GM19395 (cell line): Measurements from ENCODE around the gene SRA1.

Experiments used
- ATAC-seq: cut with Tn5 transposase; IDR thresholded peaks from one replicate; pipeline ENCODE4 v1.9.1; 2021; ENCODE audit warnings: mild to moderate bottlenecking, moderate library complexity; ENCODE audit not compliant: unreplicated experiment

SRA1 gene

DNA sequence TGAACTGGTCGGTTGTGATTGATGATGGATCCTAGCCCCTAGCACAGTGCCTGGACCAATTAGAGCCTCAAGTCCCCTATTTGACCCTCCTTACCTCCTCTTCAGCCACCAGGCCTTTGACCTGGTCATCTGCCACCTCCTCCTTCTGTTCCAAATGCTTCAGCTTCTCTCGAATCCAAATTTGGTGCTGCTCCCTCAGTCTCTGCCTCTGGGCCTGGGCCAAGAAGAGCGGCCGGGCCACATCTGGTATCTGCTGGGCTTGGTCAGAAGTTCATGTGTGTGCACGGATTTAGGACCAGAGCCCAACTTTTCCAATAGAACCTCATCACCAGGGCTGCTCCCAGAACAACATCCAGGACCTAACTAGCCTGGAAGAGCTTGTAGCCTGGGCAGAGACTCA is 13.8 kb upstream of the SRA1 start:
- no peak for ATAC-seq

DNA sequence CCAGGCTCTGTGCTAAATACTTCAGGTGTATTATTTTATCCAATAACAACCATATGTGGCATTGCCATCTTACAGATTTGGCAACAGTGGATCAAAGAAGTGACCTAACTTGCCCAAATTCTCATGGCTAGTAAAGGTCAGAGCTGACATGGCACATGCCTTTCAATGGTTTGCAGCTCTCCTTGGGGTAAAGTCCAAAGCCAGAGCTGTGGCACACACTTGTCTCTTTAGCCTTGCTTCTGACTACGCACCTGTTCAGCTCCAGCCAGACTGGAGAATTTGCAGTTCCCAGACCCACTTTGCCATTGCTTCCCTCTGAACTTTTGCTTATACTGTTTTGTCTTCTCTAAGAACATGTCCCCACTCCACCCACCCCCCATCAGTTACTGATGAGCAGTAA is 13.2 kb upstream of the SRA1 start:
- no peak for ATAC-seq

- ATAC-seq = no peak
These were observed 12.8 kb upstream of the SRA1 start for GRCh38 chr5:140570058-140570457.

DNA sequence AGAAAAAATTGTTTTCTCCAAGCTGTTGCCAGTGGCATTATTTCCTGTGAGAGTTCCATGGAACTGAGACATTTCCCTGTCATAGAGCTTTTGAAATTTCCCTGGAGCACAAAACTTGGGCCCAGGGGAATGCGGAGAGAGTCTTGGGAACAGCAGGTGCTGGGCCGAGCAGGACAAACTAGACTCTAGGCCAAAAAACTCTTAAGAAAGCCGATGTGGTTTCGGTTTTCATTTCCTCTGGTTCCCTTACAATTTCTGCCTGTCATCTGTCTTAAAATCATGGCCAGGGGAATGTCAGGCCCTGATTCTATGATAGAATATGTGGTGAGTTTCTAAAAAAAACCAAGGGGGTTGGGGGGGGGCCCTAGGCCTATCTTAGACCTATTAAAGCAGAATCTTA is 11.9 kb upstream of the SRA1 start:
- peak; percentile 47 for ATAC-seq

- ATAC-seq = no peak
These were observed 11.3 kb upstream of the SRA1 start for GRCh38 chr5:140568443-140569063.

DNA sequence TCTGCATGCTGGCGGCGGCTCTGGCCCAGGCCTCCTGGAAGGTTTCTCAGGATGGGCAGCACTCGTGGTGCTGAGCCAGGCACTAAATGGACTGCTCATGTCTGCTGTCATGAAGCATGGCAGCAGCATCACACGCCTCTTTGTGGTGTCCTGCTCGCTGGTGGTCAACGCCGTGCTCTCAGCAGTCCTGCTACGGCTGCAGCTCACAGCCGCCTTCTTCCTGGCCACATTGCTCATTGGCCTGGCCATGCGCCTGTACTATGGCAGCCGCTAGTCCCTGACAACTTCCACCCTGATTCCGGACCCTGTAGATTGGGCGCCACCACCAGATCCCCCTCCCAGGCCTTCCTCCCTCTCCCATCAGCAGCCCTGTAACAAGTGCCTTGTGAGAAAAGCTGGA is 10.6 kb upstream of the SRA1 start:
- no peak for ATAC-seq

DNA sequence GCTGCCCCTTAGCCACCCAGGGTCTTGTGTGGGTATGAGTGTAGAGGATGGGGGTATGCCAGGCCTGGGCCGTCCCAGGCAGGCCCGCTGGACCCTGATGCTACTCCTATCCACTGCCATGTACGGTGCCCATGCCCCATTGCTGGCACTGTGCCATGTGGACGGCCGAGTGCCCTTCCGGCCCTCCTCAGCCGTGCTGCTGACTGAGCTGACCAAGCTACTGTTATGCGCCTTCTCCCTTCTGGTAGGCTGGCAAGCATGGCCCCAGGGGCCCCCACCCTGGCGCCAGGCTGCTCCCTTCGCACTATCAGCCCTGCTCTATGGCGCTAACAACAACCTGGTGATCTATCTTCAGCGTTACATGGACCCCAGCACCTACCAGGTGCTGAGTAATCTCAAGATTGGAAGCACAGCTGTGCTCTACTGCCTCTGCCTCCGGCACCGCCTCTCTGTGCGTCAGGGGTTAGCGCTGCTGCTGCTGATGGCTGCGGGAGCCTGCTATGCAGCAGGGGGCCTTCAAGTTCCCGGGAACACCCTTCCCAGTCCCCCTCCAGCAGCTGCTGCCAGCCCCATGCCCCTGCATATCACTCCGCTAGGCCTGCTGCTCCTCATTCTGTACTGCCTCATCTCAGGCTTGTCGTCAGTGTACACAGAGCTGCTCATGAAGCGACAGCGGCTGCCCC is 10.0 kb upstream of the SRA1 start:
- no peak for ATAC-seq

- no peak for ATAC-seq
These were observed 9.4 kb upstream of the SRA1 start for GRCh38 chr5:140566665-140567064.

DNA sequence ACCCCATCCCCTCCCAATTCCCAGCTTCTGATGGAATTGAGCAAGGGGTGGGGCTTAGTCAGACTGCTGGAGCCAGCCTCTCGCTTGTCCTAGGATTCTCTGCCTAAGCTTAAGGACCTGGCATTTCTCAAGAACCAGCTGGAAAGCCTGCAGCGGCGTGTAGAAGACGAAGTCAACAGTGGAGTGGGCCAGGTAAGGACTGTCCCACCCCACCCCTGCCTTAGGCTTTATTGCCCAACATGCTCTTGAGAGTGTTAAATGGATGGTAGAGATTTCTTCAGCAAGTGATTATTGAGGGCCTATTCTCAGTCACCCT is 8.5 kb upstream of the SRA1 start:
- ATAC-seq = no peak

GRCh38 chr5:140565024-140565779 is 7.9 kb upstream of the SRA1 start:
- ATAC-seq = no peak

- peak; percentile 90 for ATAC-seq
These were observed 7.1 kb upstream of the SRA1 start, which contains the start of the genes APBB3 and SLC35A4 for GRCh38 chr5:140564196-140565023. APBB3 (minus strand) TSS chr5:140564598; CDS start chr5:140564245, 353 bp downstream. SLC35A4 (plus strand) TSS chr5:140564828; CDS start chr5:140567170, 2,342 bp downstream.

DNA sequence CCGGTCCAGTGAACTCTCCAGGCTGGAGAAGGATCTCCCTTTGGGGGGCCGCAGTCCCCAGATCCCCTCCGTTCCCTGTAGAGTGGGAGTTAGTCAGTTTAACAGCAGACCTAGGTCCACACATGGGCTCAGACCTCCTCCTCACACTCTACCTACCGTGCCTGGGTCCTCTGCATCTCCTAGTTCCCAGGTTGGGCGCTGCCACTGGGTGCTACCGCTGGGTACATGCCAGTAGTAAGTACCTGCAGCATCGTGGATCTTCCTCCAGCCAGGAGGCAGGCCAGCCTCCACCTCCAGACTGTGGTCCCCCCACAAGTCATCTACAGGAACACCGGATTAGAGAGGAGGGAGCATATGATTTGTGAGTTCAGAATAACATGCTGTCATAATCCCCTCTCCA is 6.3 kb upstream of the SRA1 start:
- ATAC-seq = no peak

DNA sequence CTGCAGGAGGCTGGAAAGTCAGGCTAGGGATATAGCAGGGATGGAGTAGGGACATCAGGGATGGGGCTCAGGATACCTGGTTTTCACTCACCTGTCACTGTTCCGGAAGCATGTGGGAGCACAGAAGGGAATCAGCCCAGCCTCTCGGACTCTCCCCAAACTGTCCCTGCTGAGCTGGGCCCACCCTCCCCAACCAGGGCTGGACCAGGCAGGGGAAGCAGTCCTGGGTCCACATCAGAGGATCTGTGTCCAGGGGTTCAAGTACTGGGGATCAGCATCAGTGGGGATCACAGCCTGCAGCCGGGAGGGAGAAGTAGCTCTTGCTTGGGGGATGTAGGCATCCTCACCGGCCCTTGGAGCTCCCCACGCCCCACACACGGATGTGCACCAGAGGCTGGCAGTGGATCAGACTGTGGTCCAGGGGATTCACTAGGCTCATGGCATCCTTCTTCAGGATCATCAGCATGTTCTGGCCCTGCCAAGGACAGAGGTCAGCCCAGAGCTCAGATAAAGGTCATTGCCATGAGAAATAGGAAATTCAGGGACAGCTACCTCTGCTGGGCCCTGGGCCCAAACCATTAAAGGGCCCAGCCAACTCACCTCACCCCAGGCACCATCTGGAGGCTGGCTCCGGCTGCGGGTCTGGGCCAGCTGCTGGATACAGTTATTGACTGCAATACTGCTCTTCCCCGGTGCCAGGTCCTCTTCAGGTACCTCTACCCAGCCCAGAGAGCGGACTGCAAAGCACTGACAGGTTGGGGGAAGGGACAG is 4.7 kb upstream of the SRA1 start:
- no peak for ATAC-seq

- ATAC-seq = no peak
These were observed 3.0 kb upstream of the SRA1 start for GRCh38 chr5:140560227-140560626.

GRCh38 chr5:140558542-140558941 is 1.3 kb upstream of the SRA1 start:
- no peak for ATAC-seq

DNA sequence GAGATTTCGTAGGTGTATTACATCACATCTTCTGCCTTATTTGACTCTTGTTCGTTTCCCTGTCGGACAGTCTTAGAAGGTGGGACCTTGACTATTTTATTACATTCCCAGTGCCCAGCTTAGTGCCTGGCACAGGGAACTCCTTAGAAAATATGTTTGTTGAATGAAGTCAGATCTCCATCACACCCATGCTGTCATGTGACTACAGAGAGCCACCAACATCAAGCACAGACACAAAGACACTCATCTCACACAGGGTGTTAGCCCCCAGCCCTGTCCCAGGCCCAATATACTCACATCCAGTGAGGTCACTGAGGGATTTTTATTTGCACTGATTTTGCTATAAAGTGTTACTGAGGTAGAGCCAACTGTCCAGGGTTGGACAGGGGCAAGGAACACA is 692 bp upstream of the SRA1 start:
- ATAC-seq = no peak

DNA sequence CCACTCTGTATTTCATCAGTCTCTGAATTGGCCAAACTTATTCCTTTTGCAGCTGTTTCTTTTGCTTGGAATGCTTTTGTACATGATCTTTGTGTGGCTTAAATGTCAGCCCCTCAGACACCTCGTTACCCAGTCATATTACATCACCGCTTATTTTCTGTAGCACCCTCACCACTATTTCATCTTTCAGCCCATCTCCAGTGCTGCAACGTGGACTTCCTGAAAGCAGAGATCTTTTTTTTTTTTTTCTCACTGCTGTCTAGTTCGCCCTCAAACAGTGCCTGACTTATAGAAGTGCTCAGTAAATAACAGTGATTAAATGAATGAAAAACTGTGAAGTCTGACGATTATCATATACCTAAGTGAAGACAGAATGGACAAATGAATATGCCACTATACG is 835 bp downstream of the SRA1 start:
- no peak for ATAC-seq

DNA sequence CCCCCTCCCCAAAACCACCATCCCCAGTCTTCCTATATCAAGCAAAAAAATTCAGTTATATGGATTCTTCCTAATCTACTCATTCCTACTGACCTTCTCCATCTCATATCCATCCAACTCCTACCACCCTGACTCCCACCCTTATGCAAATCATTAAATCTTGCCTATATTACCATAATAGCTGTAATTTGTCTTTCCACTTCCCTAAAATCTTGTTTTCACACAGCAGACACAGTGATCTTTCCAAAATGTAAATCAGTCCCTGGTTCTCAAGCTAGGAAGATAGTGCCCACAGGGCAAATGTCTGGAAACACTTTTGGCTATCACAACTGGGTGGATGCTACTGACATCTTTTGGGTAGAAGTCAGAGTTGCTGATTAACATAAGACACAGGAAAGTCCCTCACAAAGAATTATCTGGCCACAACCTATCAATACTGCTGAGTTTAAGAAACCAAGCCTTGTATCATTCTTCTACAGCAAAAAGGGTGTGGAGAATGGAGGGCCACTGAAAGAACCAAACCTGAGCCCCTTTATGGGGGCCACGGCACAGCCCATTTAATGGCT is 1.4 kb downstream of the SRA1 start:
- no peak for ATAC-seq

- no peak for ATAC-seq
These were observed 2.8 kb downstream of the SRA1 start for GRCh38 chr5:140554454-140554853.

DNA sequence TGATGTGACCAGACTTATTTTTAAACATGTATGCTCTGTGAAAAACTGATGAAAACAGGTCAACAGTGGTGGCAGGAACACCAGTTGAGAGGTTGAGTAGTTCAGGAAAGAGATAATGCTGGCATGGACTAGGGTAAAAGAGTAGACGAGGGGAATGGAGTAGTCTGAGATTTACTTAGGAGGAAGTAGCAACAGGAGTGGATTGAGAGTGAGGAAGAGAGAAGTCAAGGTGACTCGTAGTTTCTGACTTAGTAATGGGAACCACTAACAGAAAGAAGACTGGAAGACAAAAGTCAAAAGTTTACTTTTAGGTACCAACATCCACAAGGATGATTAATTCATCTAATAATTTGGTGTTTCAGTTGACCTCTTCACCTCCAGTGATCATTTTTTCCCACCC is 3.6 kb downstream of the SRA1 start:
- ATAC-seq = no peak
